Mucosa of rectum (tissue), 2 donors: ENCODE data around the gene IL23R.
"Not testable (repeated sequence)": the region's sequence is repeated elsewhere in the genome, so short reads cannot be mapped to it uniquely, and the experiment has no call there.

Experiments used
- H3K27ac ChIP-seq, 2 donors: one replicate each; pipeline ENCODE4 v1.7.0; 2013; ENCODE audit warnings: inconsistent platforms in 2 of 2, low read depth in 2 of 2, low read length in 2 of 2
- H3K27me3 ChIP-seq, 2 donors: one replicate each; pipeline ENCODE4 v1.7.0; 2013; ENCODE audit warnings: low read length in 2 of 2; ENCODE audit not compliant: control insufficient read depth in 2 of 2, insufficient read depth in 2 of 2
- H3K36me3 ChIP-seq, 2 donors: one replicate each; pipeline ENCODE4 v1.7.0; 2013; ENCODE audit warnings: low read length in 2 of 2; ENCODE audit not compliant: control insufficient read depth in 2 of 2, insufficient read depth in 2 of 2
- H3K4me1 ChIP-seq, 2 donors: one replicate each; pipeline ENCODE4 v1.7.0; 2013; ENCODE audit warnings: low read length in 2 of 2, mild to moderate bottlenecking in 1 of 2; ENCODE audit not compliant: control insufficient read depth in 2 of 2, insufficient read depth in 2 of 2
- H3K4me3 ChIP-seq, 2 donors: one replicate each; pipeline ENCODE4 v1.7.0; 2013; ENCODE audit warnings: low read length in 2 of 2
- H3K9ac ChIP-seq, 2 donors: one replicate each; pipeline ENCODE4 v1.7.0; 2013; ENCODE audit warnings: low read length in 2 of 2, low read depth in 1 of 2, mild to moderate bottlenecking in 1 of 2
- H3K9me3 ChIP-seq, 2 donors: one replicate each; pipeline ENCODE4 v1.7.0; 2013; ENCODE audit warnings: low read length in 2 of 2; ENCODE audit not compliant: control insufficient read depth in 2 of 2
- donor health status: healthy.
- donor health status: Normal muscosa, but diverticular disease.

Gene IL23R

GRCh38 chr1:67190410-67190809 lies 24.2 kb downstream of the IL23R start:
- Histone ChIP-seq H3K27me3 (no peaks in the 10 kb centered on the region), H3K36me3 (no peaks in the 10 kb centered on the region), H3K27ac (no peak overlapping the region), H3K9ac (no peak overlapping the region), H3K9me3 (no peaks in the 10 kb centered on the region), H3K4me1 (peaks cover 0 to 6% of the 10 kb centered on the region in 2 donors), H3K4me3 (no peak overlapping the region)

- Histone ChIP-seq H3K36me3 (no peaks in the 10 kb centered on the region), H3K4me3 (no peak overlapping the region), H3K27me3 (no peaks in the 10 kb centered on the region), H3K27ac (no peak overlapping the region), H3K9me3 (no peaks in the 10 kb centered on the region), H3K4me1 (peaks cover 0 to 6% of the 10 kb centered on the region in 2 donors), H3K9ac (no peak overlapping the region)
These were observed 24.7 kb downstream of the IL23R start for GRCh38 chr1:67190942-67191341.

- H3K9me3 ChIP-seq, result no peaks in the 10 kb centered on the region
- peaks cover 0 to 6% of the 10 kb centered on the region in 2 donors for H3K4me1 ChIP-seq
- no peaks in the 10 kb centered on the region for H3K36me3 ChIP-seq
- no peak overlapping the region for H3K9ac ChIP-seq
- H3K4me3 ChIP-seq, result no peak overlapping the region
- H3K27ac ChIP-seq, result no peak overlapping the region
- no peaks in the 10 kb centered on the region for H3K27me3 ChIP-seq
These were observed 25.6 kb downstream of the IL23R start for GRCh38 chr1:67191668-67192520.

GRCh38 chr1:67192902-67193301 lies 26.6 kb downstream of the IL23R start:
- Histone ChIP-seq H3K4me3 (no peak overlapping the region), H3K27me3 (no peaks in the 10 kb centered on the region), H3K36me3 (no peaks in the 10 kb centered on the region), H3K4me1 (peaks cover 0 to 6% of the 10 kb centered on the region in 2 donors), H3K9ac (no peak overlapping the region), H3K9me3 (no peaks in the 10 kb centered on the region), H3K27ac (no peak overlapping the region)

- Histone ChIP-seq H3K27me3 (no peaks in the 10 kb centered on the region), H3K4me1 (peaks cover 0 to 6% of the 10 kb centered on the region in 2 donors), H3K4me3 (no peak overlapping the region), H3K9ac (no peak overlapping the region), H3K27ac (no peak overlapping the region), H3K36me3 (no peaks in the 10 kb centered on the region), H3K9me3 (no peaks in the 10 kb centered on the region)
These were observed 27.4 kb downstream of the IL23R start for GRCh38 chr1:67193704-67194103.

- no peak overlapping the region for H3K4me3 ChIP-seq
- no peak overlapping the region for H3K27ac ChIP-seq
- no peaks in the 10 kb centered on the region for H3K9me3 ChIP-seq
- H3K27me3 ChIP-seq, result no peaks in the 10 kb centered on the region
- no peak overlapping the region for H3K9ac ChIP-seq
- peaks cover 0 to 6% of the 10 kb centered on the region in 2 donors for H3K4me1 ChIP-seq
- H3K36me3 ChIP-seq, result no peaks in the 10 kb centered on the region
These were observed 28.1 kb downstream of the IL23R start for GRCh38 chr1:67194209-67194863.

GRCh38 chr1:67200755-67201154 lies 34.5 kb downstream of the IL23R start:
- Histone ChIP-seq H3K9me3 (no peaks in the 10 kb centered on the region), H3K4me3 (no peak overlapping the region), H3K4me1 (no peaks in the 10 kb centered on the region), H3K9ac (no peak overlapping the region), H3K27me3 (no peaks in the 10 kb centered on the region), H3K27ac (no peak overlapping the region), H3K36me3 (no peaks in the 10 kb centered on the region)

GRCh38 chr1:67201891-67202290 lies 35.6 kb downstream of the IL23R start:
- Histone ChIP-seq H3K36me3 (no peaks in the 10 kb centered on the region), H3K9ac (no peak overlapping the region), H3K27me3 (no peaks in the 10 kb centered on the region), H3K9me3 (no peaks in the 10 kb centered on the region), H3K4me3 (no peak overlapping the region), H3K4me1 (no peaks in the 10 kb centered on the region), H3K27ac (no peak overlapping the region)

- Histone ChIP-seq H3K36me3 (no peaks in the 10 kb centered on the region), H3K27me3 (no peaks in the 10 kb centered on the region), H3K27ac (no peak overlapping the region), H3K4me1 (no peaks in the 10 kb centered on the region), H3K9ac (no peak overlapping the region), H3K4me3 (no peak overlapping the region), H3K9me3 (no peaks in the 10 kb centered on the region)
These were observed 38.2 kb downstream of the IL23R start for GRCh38 chr1:67204298-67204980.

- H3K9me3 ChIP-seq, H3K27me3 ChIP-seq, H3K9ac ChIP-seq, H3K36me3 ChIP-seq, H3K4me3 ChIP-seq, H3K27ac ChIP-seq, H3K4me1 ChIP-seq: not testable (repeated sequence)
These were observed 41.1 kb downstream of the IL23R start for GRCh38 chr1:67207398-67207797.
